C4-2B (cell line): ENCODE data around the gene CREB3L1.

Source experiments
- H3K27ac ChIP-seq: fragments of 450-650 bp; 2 replicates; pipeline ENCODE4 v1.5.1; 2017
- ZFX ChIP-seq: fragments of 450-650 bp; IDR thresholded peaks from 2 replicates; pipeline ENCODE4 v1.6.1; 2017
- TF ChIP-seq, protein P1 (sequence below): fragments of 450-650 bp; conservative IDR thresholded peaks from 2 replicates; pipeline ENCODE4 v1.5.1; 2017; ENCODE audit warnings: mild to moderate bottlenecking

Gene CREB3L1

DNA sequence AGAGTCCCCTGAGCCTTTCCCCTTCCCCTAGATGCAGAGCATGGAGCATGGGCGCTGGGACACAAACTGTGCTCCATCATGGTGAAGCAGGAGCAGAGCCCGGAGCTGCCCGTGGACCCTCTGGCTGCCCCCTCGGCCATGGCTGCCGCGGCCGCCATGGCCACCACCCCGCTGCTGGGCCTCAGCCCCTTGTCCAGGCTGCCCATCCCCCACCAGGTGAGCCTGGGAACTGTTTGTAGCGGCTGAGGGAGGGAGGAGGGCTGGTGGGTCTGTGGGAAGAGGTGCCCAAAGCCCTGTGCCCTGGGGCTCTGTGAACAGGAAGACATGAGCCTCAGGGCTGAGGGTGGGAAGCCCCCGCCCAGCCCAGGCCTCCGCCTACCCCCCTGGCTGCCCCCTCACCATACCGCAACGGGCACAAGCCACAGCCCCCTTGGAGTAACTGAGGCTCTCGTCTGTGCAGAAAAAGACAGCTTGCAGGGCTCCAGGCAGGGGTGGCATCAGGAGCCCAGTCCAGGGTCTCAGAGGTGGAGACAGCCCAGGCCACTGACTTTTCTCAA lies 30.4 kb downstream of the CREB3L1 start:
- TF ChIP-seq, protein P1, sequence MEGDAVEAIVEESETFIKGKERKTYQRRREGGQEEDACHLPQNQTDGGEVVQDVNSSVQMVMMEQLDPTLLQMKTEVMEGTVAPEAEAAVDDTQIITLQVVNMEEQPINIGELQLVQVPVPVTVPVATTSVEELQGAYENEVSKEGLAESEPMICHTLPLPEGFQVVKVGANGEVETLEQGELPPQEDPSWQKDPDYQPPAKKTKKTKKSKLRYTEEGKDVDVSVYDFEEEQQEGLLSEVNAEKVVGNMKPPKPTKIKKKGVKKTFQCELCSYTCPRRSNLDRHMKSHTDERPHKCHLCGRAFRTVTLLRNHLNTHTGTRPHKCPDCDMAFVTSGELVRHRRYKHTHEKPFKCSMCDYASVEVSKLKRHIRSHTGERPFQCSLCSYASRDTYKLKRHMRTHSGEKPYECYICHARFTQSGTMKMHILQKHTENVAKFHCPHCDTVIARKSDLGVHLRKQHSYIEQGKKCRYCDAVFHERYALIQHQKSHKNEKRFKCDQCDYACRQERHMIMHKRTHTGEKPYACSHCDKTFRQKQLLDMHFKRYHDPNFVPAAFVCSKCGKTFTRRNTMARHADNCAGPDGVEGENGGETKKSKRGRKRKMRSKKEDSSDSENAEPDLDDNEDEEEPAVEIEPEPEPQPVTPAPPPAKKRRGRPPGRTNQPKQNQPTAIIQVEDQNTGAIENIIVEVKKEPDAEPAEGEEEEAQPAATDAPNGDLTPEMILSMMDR = no peak
- TF ChIP-seq ZFX = no peak
- H3K27ac ChIP-seq = no peak overlapping the region

DNA sequence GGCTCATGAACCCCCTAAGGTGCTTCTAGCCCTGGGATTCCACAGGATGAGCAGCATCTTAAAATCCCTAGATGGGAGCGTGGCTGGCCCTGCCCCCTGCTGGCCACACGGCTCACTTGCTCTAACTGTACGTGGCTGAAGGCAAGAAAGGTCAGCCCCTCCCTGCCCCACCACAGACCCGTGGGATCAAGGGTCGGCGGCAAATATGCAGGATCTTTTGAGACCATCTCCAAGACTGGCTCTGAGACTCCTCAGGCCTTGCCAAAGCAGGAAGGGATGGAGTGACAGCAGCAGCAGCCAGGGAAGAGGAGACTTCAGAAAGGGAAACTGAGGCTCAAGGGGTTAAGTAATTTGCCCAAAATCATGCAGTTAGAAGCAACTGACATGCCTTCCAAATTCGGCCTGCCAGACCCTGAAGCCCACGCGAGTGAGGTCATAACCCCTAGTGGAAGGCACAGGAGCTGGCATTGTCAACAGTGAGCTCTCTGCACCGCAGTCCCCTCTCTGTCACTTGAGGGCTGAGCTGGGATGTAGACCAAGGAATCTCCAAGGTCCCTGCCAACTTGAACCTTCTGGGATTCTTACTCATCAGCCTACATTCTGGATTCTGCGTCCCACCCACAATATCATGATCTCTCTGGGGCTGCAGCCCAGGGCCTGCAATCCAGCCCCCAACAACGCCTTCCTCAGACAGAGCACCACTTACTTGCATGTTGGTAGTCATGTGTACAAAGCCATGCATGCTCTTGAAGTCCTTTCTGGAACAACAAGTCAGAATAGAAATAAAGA lies 31.4 kb downstream of the CREB3L1 start:
- no peak overlapping the region for H3K27ac ChIP-seq
- TF ChIP-seq, protein P1 = peak; percentile 97
- TF ChIP-seq ZFX = no peak

DNA sequence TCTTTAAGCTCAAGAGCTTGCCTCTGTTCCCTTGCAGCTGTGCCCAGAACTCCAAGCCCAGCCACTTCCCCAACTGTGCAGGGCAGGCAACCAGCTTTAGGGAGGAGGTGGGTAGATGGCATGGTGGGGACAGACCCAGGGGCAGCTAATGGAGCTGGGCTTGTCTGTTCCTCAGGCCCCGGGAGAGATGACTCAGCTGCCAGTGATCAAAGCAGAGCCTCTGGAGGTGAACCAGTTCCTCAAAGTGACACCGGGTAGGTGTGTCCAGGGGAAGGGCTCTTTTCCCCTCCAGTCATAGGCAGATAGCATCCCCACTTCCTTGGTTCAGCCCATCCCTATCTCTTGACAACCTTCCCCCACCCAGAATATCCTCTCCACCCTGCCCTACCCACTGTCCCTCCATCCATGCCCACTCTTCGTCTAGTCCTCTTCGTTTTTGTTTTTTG lies 32.4 kb downstream of the CREB3L1 start:
- H3K27ac ChIP-seq = no peak overlapping the region
- TF ChIP-seq, protein P1 = no peak
- TF ChIP-seq ZFX = no peak

DNA sequence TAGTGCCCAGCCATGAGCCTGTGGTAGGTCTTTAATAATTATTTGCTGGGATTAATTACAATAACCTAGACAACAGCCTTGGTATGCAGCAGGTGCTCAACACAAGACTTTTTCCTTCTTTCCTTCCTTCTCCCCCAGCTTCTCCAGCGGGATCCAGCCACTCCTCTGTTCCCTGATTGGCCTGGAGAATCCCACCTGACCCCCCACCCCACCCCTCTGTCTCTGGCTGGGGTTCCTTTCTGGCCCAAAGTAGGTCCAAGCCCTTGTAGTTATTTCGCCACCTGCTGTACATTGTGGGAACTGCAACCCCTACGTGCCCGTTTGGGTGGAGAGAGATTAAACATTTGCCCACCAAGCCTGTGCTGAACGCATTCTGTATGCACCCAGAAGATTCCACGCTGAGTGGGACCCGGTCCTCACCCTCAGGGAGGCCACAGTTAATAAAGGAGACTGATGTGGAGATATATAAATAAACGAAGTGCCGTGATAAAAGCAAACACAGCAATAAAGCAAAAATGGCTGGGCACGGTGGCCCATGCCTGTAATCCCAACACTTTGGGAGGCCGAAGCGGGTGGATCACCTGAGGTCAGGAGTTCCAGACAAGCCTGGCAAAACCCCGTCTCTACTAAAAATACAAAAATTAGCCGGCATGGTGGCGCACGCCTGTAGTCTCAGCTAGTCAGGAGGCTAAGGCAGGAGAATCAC lies 37.7 kb downstream of the CREB3L1 start:
- TF ChIP-seq ZFX = no peak
- TF ChIP-seq, protein P1 = peak; percentile 98
- no peak overlapping the region for H3K27ac ChIP-seq

DNA sequence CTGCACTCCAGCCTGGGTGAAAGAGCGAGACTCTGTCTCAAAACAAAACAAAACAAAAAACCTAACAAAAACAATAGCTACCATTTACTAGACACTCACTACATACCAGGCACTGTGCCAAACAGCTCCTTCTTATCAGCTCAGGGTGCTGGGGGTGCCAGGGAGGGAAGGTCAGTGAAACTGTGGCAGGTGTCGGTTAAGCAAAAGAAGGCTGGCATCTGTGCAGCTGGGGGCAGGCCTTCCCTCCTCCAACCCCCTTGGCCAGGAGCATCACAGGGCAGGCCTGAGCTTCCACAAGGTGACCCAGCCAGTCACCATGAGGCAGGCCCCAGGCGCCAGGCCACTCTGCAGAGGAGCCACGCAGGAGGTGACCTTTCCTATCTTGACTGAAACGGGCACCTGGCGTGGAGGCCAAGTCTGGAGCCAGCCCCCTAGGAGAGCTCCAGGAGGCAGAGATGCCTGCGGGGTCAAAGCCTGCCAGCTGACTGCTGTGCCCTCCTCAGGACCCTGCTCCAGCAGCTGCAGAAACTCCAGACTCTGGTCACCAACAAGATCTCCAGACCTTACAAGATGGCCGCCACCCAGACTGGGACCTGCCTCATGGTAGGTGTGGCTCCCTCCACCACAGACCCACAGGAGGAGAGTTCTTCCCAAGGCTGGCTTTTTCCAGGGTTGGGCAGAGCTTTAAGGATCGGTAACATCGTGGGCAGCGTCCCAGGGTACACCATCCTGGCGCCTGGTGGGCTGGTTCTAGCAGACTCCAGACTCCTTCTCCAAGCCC lies 38.5 kb downstream of the CREB3L1 start:
- TF ChIP-seq, protein P1 = no peak
- TF ChIP-seq ZFX = no peak
- H3K27ac ChIP-seq = no peak overlapping the region

DNA sequence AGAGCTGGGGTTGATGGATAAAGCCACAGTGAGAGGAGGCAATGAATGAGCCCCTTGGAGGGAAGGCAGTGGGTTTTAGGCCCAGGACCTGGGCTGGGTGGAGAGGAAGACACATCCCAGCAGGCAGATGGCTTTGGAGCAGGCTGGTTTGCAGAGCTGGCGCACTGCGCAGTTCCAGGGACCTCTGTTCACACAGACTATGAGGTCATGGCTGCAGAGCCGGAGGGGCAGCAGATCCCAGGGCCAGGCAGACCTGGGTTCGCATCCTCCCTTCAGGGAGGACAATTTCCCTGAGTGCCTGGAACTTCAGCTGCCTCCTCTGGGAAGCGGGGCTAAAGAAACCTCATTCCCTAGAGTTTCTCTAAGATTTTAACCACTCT lies 41.6 kb downstream of the CREB3L1 start:
- TF ChIP-seq, protein P1 = no peak
- no peak for TF ChIP-seq ZFX
- H3K27ac ChIP-seq = no peak overlapping the region

DNA sequence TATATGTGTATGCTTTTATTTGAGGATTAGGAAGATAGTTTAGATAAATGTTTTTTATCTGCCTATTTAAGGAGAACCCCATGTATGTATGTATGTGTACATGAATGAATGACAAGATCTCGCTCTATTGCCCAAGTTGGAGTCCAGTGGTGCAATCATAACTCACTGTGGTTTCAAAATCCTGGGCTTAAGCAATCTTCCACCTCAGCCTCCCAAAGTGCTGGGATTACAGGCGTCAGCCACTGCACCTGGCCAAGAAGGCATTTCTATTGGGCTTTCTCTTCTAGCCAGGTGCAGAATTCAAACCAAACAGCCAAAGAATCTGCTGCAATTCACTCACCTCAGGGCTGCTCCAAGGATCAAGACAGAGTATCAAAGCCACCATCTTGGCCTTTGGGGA lies 44.3 kb downstream of the CREB3L1 start:
- H3K27ac ChIP-seq = no peak overlapping the region
- no peak for TF ChIP-seq ZFX
- TF ChIP-seq, protein P1 = no peak
